SHP77 treated with DMSO at 0.1 percent for 48 hours (cell line): ENCODE measurements around the gene EDAR.

Experiments
- DNase-seq: peaks from one replicate; lab custom pipeline; 2025; lab: John Stamatoyannopoulos, UW

EDAR gene

DNA sequence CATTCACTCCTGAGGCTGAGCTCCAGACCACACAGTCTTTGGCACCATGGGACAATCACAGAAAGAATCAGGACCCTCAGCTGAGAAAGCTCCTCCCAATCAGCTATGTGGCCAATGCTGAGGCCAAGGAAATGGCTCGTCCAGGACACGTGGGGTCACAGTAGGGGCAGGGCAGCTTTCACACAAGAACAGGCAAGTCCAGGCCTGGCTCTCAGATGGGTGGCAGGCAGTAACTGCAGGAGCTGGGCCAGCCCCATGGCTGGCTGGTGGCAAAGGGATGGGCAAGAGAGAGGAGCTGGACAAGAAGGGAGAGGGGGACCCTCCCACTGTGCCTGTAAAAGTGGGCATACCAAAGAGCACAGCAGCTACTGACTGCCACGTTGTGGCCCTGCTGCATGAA, 12.2 kb upstream of the EDAR start:
- no peak for DNase-seq

- no peak for DNase-seq
Measured at GRCh38 chr2:109000738-109001137, 11.7 kb upstream of the EDAR start.

- no peak for DNase-seq
Measured at GRCh38 chr2:108998911-108999310, 9.9 kb upstream of the EDAR start.

GRCh38 chr2:108994178-108994577, 5.2 kb upstream of the EDAR start:
- DNase-seq, result no peak

DNA sequence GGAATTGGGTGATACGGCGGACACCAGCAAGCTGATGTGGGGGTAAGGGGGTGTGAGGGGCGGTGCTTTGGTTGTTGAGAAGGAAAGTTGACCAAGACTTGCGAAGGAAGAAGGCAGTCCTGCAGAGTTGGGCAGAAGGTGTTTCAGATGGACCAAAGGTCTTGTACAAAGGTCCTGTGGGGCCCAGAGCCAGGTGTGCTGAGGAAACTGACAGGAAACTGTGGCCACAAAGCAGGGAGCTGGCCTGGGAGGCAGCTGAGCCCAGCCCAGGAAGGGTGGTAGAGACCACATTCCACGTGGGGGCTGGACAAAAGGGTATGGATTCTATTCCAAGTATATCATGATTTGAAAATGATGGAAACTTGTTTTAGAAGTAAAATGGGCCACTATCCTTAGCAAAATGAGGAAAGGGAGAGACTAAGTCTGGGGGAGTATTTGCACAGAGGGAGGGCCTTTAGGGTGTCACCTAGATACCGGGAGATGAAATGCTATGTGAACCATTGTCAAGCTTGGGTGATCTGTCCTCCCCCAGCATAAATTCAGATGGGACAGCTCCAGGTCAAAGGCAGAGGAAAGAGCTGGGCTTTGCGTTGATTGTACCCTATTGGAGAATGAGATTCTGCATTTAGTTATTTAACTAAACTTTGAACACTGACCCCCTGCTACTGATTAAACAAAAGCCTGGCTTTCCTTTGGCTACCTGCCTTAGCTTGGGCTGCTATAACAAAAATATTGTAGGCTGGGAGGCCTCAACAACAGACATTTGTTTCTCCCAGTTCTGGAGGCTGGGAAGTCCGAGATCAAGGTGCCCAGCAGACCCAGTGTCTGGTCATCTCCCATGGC, 4.3 kb upstream of the EDAR start:
- no peak for DNase-seq

DNA sequence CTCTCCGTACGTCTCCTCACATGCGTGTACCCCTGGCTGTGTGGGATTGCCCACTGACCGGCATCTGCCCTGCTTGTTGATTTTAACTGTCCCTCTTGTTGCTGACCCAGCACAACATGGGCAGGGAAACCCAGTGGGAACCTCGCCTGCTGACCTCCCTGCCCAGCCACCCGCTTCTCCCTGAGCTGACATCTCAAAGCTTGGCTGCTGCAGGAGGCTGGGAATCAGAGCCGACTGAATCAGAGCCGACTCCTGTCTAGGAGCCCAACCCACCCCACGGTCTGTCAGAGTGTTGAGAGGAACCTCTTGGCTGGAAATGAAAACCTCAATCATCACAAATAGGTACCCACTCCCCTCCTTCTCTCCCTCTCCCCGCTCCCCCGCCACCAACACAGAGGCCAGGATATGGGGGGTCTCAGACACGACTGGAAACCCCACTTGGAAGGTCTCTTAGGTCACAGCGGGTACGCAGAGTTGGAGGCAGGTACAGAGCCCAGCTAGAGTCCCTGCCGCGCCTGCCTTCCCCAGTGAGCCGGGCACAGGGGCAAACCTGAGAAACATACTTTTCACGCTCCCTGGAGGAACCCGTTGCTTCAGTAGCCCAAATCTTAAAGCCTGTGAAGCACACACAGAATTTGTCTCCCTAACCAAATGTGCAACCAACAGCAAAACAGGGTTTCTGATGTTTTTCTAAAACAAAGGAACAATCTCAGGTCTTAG, 784 bp downstream of the EDAR start:
- DNase-seq, result no peak

DNA sequence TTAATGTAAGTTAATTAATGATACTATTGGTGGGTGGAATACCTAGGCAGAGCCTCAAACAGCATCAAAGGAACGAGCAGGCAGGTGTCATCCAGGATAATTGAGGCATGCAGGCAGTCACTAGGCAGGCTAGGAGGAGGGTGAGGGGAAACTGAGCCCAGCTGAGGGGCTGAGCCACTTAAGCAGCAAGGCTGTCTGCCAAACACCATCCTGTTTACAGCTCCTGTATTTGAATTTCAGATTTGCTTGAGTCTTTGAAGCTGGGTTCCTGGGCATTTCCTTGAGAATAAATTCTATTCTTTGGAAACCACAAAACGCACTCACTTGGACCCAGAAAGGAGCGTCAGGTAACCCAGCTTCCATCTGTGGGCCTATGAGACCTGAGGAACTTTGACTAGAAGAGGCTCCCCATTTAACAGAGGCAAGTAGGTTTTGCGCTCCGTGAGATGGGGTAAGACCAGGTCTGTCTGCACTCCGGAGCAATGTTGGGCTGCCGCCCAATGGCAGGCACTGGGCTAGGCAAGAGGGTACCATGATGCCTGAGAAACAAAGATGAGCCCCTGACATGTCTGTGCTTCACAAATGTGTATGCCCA, 2.0 kb downstream of the EDAR start:
- DNase-seq, result no peak

GRCh38 chr2:108983610-108984009, 5.4 kb downstream of the EDAR start:
- no peak for DNase-seq

DNA sequence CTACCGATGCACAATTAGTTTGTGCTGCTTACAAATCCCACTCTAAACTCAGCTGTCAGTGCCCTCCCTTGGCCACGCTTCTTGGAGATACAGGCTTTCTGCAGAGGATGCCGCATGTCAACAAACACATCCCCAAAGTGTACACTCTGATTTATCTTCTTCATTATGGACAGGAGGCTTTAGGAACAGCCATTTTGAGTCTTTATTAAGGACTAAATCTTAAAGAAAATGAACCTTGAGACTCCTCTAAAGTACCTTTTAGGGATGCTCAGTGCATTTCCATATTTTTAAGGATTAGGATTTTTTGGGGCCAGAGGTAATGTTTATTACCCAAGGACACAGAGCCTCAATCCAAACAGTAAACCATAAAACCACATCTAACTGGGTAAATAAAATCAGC, 6.0 kb downstream of the EDAR start:
- no peak for DNase-seq

DNA sequence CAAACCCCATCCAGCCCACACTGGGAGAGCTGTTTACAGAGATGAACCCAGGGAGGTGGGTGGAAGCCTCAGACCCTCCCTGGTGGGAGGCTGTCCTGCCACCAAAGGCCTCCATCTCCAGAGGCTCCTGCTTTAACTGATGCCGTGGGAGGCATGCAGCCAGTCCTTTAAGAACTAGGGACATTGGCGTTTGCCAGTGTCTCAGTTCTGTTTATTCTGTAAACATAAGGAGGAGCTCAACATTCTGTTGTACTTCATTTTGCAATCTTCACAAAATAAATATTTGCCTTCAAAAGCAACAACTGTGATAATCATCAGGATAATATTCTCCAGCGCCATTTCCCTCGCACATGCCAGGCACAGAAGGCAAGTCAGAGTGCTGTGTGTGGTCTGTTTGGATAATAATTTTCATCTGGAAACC, 6.8 kb downstream of the EDAR start:
- DNase-seq, result no peak

DNA sequence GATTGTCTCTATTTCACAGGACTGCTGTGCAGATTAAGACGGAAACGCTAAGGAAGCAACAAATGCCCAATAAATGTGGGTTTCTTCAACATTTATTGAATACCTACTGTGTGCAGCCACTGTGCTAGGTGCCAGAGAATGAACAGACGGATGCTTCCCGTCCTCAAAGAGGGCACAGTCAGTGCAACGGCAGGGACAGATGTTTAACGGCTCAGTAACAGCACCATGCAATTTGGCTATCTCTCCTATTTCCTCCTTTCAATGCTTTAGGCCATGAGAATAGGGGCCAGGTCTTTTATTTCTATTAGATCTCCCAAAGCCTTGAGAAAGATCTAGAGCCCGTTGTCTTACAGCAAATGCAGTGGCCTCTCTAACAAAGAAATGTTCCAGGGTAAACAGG, 7.2 kb downstream of the EDAR start:
- DNase-seq, result no peak

GRCh38 chr2:108980076-108980475, 8.9 kb downstream of the EDAR start:
- no peak for DNase-seq

- no peak for DNase-seq
Measured at GRCh38 chr2:108979461-108979860, 9.6 kb downstream of the EDAR start.

GRCh38 chr2:108978709-108979111, 10.3 kb downstream of the EDAR start:
- no peak for DNase-seq

DNA sequence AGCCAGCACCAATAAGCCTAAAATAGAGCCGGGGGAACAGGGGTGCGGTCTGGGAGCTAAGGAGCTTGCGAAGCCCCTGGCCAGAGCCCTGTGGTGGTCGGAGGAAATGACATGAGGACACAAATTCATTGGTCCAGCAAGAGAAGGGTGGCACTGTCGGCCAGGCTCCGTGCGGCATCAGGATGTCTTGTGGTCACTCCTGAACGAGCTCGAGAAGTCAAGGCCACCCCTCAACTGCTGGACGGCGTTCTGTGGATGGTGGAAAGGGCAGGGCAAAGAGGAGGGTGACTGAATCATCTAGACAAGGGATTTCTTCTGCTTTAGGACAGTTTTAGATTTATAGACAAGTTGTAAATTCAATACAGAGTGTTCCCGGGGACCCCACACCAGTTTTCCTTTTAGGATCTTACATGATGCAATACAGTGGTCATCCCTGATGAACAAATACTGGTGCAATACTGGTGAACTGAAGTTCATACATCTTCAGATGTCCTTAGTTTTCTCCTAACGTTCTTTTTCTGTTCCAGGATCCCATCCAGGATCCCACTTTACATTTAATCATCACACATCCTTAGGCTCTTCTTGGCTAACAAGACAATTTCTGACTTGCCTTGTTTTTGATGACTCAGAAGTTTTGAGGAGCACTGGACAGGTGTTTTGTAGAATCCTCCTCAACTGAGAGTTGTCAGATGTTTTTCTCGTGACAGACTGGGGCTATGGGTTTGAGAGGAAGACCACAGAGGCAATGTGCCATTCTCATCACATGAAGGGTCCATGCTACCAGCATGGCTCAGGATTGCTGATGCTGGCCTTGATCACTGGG, 13.2 kb downstream of the EDAR start:
- DNase-seq, result no peak

- DNase-seq, result no peak
Measured at GRCh38 chr2:108974674-108975073, 14.3 kb downstream of the EDAR start.

DNA sequence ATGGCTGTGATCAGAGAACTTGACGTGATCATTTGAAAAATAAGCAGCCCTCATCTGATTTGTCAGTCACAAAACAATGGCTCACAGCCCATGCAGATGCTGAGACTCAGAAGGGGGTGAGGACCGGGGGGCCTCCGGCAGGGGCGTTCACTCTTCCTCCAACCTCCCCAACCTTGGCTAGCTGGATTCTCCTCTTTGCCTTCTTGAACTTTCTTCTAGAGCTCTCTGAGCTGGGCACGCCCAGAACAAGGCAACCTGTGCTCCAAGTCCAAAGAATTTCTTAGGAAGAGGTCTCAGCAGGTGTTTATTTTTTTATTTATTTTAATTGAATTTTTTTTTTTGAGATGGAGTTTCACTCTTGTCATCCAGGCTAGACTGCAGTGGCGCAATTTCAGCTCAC, 16.4 kb downstream of the EDAR start:
- no peak for DNase-seq

GRCh38 chr2:108971661-108972566, 17.1 kb downstream of the EDAR start:
- DNase-seq, result no peak

GRCh38 chr2:108970369-108970768, 18.7 kb downstream of the EDAR start:
- DNase-seq, result no peak

DNA sequence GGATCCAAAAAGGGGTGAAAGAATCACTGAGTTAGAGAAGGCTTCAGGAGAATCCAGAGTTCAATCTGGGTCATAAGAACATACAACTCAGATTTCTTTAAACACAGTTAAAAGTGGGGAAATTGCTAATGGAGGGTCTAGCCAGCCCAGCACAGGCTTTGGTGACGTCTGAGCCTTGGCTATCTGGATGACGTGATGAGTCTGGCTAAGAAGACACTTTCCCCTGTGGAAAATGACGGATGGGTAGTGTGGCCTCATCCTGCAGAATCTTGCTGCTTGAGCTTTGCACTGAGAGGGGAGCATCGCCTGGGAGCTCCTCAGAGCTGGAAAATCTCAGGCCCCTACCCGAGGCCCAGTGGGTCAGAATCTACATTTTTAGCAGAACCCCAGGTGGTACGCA, 19.2 kb downstream of the EDAR start:
- no peak for DNase-seq

DNA sequence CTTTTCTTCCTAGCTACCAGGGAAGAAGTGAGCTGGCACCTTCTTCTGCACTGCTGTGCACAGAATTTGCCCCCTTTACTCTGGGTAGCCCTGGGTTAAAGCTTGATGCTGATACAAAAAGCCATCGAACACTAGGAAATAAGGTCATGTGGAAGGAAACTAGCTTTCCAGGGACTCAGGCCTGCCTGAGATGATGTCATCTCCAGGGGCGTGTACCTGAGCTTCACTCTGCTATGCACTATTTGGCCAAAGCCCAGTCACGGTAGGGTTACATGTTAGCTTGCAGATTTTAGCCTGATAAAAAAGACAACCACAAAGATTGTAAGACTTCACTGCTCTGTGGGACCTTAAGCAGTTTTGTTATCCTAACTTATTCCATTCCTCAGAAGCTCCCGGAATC, 20.4 kb downstream of the EDAR start:
- no peak for DNase-seq
